Mesendoderm (in vitro differentiated cells): ENCODE results near the gene SLC5A12.

Source experiments
- DNase-seq: peaks from one replicate; pipeline ENCODE4 v3.0.0; 2013
- H2AK5ac ChIP-seq: 2 replicates; pipeline ENCODE4 v1.6.1; 2013; ENCODE audit warnings: low read length, inconsistent platforms
- H2BK120ac ChIP-seq: 2 replicates; pipeline ENCODE4 v1.6.1; 2013; ENCODE audit warnings: low read depth, mild to moderate bottlenecking, low read length, moderate library complexity, mixed read lengths
- H2BK15ac ChIP-seq: replicated peaks from 2 replicates; pipeline ENCODE4 v1.6.1; 2013; ENCODE audit warnings: low read depth, mild to moderate bottlenecking, moderate library complexity
- H2BK5ac ChIP-seq: 2 replicates; pipeline ENCODE4 v1.6.1; 2013; ENCODE audit warnings: low read length, inconsistent platforms
- H3K18ac ChIP-seq: 2 replicates; pipeline ENCODE4 v1.6.1; 2013; ENCODE audit warnings: mild to moderate bottlenecking, low read length, mixed read lengths
- H3K23ac ChIP-seq: one replicate; pipeline ENCODE4 v1.6.1; 2013; ENCODE audit warnings: low read length
- H3K27ac ChIP-seq: 2 replicates; pipeline ENCODE4 v1.5.1; 2013; ENCODE audit warnings: low read depth, mild to moderate bottlenecking, inconsistent platforms, low read length, moderate library complexity
- H3K27me3 ChIP-seq: 2 replicates; pipeline ENCODE4 v1.6.1; 2013; ENCODE audit warnings: low read length, control low read depth, mild to moderate bottlenecking, inconsistent platforms; ENCODE audit not compliant: insufficient read depth, poor library complexity
- H3K36me3 ChIP-seq: 2 replicates; pipeline ENCODE4 v1.6.1; 2013; ENCODE audit warnings: low read length, inconsistent platforms; ENCODE audit not compliant: control insufficient read depth, insufficient read depth
- H3K4ac ChIP-seq: one replicate; pipeline ENCODE4 v1.6.1; 2013; ENCODE audit warnings: low read depth, mild to moderate bottlenecking, low read length, moderate library complexity
- H3K4me1 ChIP-seq: 2 replicates; pipeline ENCODE4 v1.6.1; 2013; ENCODE audit warnings: low read depth, low read length, inconsistent platforms; ENCODE audit not compliant: control insufficient read depth
- H3K4me2 ChIP-seq: 2 replicates; pipeline ENCODE4 v1.6.1; 2013; ENCODE audit warnings: low read length
- H3K4me3 ChIP-seq: 2 replicates; pipeline ENCODE4 v1.5.1; 2013; ENCODE audit warnings: mild to moderate bottlenecking, low read length
- H3K56ac ChIP-seq: one replicate; pipeline ENCODE4 v1.6.1; 2013; ENCODE audit warnings: low read length
- H3K79me1 ChIP-seq: 2 replicates; pipeline ENCODE4 v1.6.1; 2013; ENCODE audit warnings: low read length, inconsistent platforms
- H3K79me2 ChIP-seq: 2 replicates; pipeline ENCODE4 v1.6.1; 2013; ENCODE audit warnings: mild to moderate bottlenecking, low read length; ENCODE audit not compliant: control insufficient read depth, insufficient read depth
- H3K9ac ChIP-seq: 2 replicates; pipeline ENCODE4 v1.6.1; 2013; ENCODE audit warnings: low read length, inconsistent platforms
- H4K5ac ChIP-seq: one replicate; pipeline ENCODE4 v1.6.1; 2013; ENCODE audit warnings: low read length
- H4K8ac ChIP-seq: one replicate; pipeline ENCODE4 v1.6.1; 2013; ENCODE audit warnings: low read depth, mild to moderate bottlenecking, control low read depth, low read length, moderate library complexity
- WGBS: extraction: QIAGEN DNeasy Blood & Tissue Kit; methylation state at CpG from one replicate; pipeline ENCODE4 v1.1.7; 2013; ENCODE audit warnings: low lambda C conversion rate, missing lambda C conversion rate; ENCODE audit not compliant: insufficient coverage; ENCODE audit errors: extremely low coverage; 5-methylcytosine and 5-hydroxymethylcytosine counted together

Gene SLC5A12

DNA sequence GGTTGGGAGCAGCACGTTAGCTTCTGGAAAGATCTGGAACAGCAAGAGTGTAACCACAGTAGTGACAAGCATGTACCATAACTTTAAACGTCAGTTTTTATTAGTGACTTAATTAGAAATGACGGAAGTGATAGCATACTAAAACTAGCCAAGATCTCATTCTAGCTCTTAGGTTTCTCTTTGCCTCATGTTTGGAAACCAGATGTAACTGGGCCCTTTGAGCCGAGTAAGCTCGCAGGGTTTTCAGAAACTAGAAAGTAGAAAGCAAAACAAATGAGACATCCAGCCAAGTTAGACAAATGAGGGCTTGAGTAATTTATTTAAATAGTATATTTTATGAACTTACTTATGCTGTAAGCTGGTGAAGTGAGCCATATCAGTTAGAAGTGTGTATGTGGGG is 40.2 kb upstream of the SLC5A12 start:
- H3K4me3 ChIP-seq = no peak overlapping the region
- H3K79me2 ChIP-seq = no peaks in the 10 kb centered on the region
- H2BK120ac ChIP-seq = no peak overlapping the region
- no peak overlapping the region for H3K56ac ChIP-seq
- no peak overlapping the region for H3K4me2 ChIP-seq
- no peak overlapping the region for H4K5ac ChIP-seq
- no peak overlapping the region for H3K18ac ChIP-seq
- H3K23ac ChIP-seq = no peak overlapping the region
- no peak for DNase-seq
- H3K4me1 ChIP-seq = no peaks in the 10 kb centered on the region
- no peak overlapping the region for H3K9ac ChIP-seq
- H4K8ac ChIP-seq = no peak overlapping the region
- no peaks in the 10 kb centered on the region for H3K36me3 ChIP-seq
- no peak overlapping the region for H3K4ac ChIP-seq
- no CpG with 5 or more reads among the region's 5 CpGs for WGBS
- no peak overlapping the region for H2BK5ac ChIP-seq
- no peaks in the 10 kb centered on the region for H3K79me1 ChIP-seq
- H3K27me3 ChIP-seq = no peaks in the 10 kb centered on the region
- no peak overlapping the region for H3K27ac ChIP-seq
- no peak overlapping the region for H2AK5ac ChIP-seq
- H2BK15ac ChIP-seq = no peak overlapping the region

DNA sequence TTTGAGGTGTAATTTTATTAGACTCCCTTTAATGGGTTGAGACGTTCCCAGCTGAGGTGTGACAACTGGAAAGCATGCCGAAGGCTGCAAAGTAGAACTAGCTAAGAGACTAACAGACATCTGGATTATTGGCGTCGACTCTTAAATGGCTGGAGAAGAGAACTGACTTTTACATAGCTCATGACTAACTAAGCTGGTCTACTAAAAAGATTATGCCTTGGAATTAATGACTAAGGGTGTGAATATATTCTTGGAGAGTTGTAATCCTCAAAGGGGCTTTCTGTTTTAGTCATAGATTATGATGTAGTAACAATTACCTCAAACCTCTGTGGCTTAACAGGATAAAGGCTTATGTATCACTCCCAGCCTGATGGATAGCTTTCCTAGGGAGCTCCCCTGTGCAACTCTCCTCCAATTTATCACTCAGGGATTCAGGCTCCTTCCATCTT is 39.5 kb upstream of the SLC5A12 start:
- H2BK120ac ChIP-seq = no peak overlapping the region
- WGBS = no CpG with 5 or more reads among the region's 4 CpGs
- H2BK15ac ChIP-seq = no peak overlapping the region
- H3K4me2 ChIP-seq = no peak overlapping the region
- H3K27me3 ChIP-seq = no peaks in the 10 kb centered on the region
- H3K18ac ChIP-seq = no peak overlapping the region
- no peak overlapping the region for H3K9ac ChIP-seq
- no peak overlapping the region for H2AK5ac ChIP-seq
- no peaks in the 10 kb centered on the region for H3K79me2 ChIP-seq
- H3K36me3 ChIP-seq = no peaks in the 10 kb centered on the region
- H3K56ac ChIP-seq = no peak overlapping the region
- H3K27ac ChIP-seq = no peak overlapping the region
- peak; percentile 62 for DNase-seq
- no peak overlapping the region for H4K8ac ChIP-seq
- no peak overlapping the region for H3K4ac ChIP-seq
- H3K23ac ChIP-seq = no peak overlapping the region
- H3K4me1 ChIP-seq = no peaks in the 10 kb centered on the region
- no peaks in the 10 kb centered on the region for H3K79me1 ChIP-seq
- no peak overlapping the region for H3K4me3 ChIP-seq
- no peak overlapping the region for H2BK5ac ChIP-seq
- no peak overlapping the region for H4K5ac ChIP-seq

GRCh38 chr11:26757995-26758394 is 36.1 kb upstream of the SLC5A12 start:
- no peak overlapping the region for H2AK5ac ChIP-seq
- H4K8ac ChIP-seq = no peak overlapping the region
- H2BK120ac ChIP-seq = no peak overlapping the region
- no peak overlapping the region for H3K4me3 ChIP-seq
- no peaks in the 10 kb centered on the region for H3K79me2 ChIP-seq
- DNase-seq = no peak
- H3K4ac ChIP-seq = no peak overlapping the region
- H3K18ac ChIP-seq = no peak overlapping the region
- H3K4me2 ChIP-seq = no peak overlapping the region
- H2BK5ac ChIP-seq = no peak overlapping the region
- no peak overlapping the region for H3K56ac ChIP-seq
- no peaks in the 10 kb centered on the region for H3K27me3 ChIP-seq
- H3K79me1 ChIP-seq = no peaks in the 10 kb centered on the region
- no CpG with 5 or more reads among the region's 1 CpG for WGBS
- no peak overlapping the region for H3K9ac ChIP-seq
- no peak overlapping the region for H3K27ac ChIP-seq
- H3K36me3 ChIP-seq = no peaks in the 10 kb centered on the region
- no peaks in the 10 kb centered on the region for H3K4me1 ChIP-seq
- H4K5ac ChIP-seq = no peak overlapping the region
- H3K23ac ChIP-seq = no peak overlapping the region
- no peak overlapping the region for H2BK15ac ChIP-seq

- no peak for DNase-seq
- no peak overlapping the region for H2AK5ac ChIP-seq
- no peak overlapping the region for H2BK15ac ChIP-seq
- no CpG with 5 or more reads among the region's 4 CpGs for WGBS
- no peak overlapping the region for H3K4me3 ChIP-seq
- no peak overlapping the region for H3K9ac ChIP-seq
- H3K79me1 ChIP-seq = no peaks in the 10 kb centered on the region
- no peak overlapping the region for H2BK5ac ChIP-seq
- H3K27me3 ChIP-seq = no peaks in the 10 kb centered on the region
- H3K18ac ChIP-seq = no peak overlapping the region
- no peak overlapping the region for H3K23ac ChIP-seq
- no peak overlapping the region for H4K8ac ChIP-seq
- H3K4me2 ChIP-seq = no peak overlapping the region
- no peak overlapping the region for H4K5ac ChIP-seq
- H3K79me2 ChIP-seq = no peaks in the 10 kb centered on the region
- no peak overlapping the region for H3K4ac ChIP-seq
- no peak overlapping the region for H3K27ac ChIP-seq
- H3K56ac ChIP-seq = no peak overlapping the region
- no peaks in the 10 kb centered on the region for H3K4me1 ChIP-seq
- no peak overlapping the region for H2BK120ac ChIP-seq
- H3K36me3 ChIP-seq = no peaks in the 10 kb centered on the region
These were observed 33.9 kb upstream of the SLC5A12 start for GRCh38 chr11:26755762-26756161.

- no peak overlapping the region for H3K18ac ChIP-seq
- H3K23ac ChIP-seq = no peak overlapping the region
- H4K5ac ChIP-seq = no peak overlapping the region
- no peak overlapping the region for H3K4ac ChIP-seq
- H2BK120ac ChIP-seq = no peak overlapping the region
- H3K27me3 ChIP-seq = no peaks in the 10 kb centered on the region
- no peaks in the 10 kb centered on the region for H3K4me1 ChIP-seq
- H3K79me2 ChIP-seq = no peaks in the 10 kb centered on the region
- H2AK5ac ChIP-seq = no peak overlapping the region
- peak overlapping the region; percentile 43 for H3K56ac ChIP-seq
- H3K9ac ChIP-seq = no peak overlapping the region
- no CpG with 5 or more reads among the region's 9 CpGs for WGBS
- no peak overlapping the region for H2BK15ac ChIP-seq
- H4K8ac ChIP-seq = no peak overlapping the region
- H3K36me3 ChIP-seq = no peaks in the 10 kb centered on the region
- no peak overlapping the region for H3K27ac ChIP-seq
- H3K79me1 ChIP-seq = no peaks in the 10 kb centered on the region
- no peak overlapping the region for H3K4me3 ChIP-seq
- peak; percentile 67 for DNase-seq
- no peak overlapping the region for H2BK5ac ChIP-seq
- H3K4me2 ChIP-seq = no peak overlapping the region
These were observed 32.1 kb upstream of the SLC5A12 start for GRCh38 chr11:26753723-26754504.

GRCh38 chr11:26749927-26750326 is 28.1 kb upstream of the SLC5A12 start:
- no peak overlapping the region for H3K9ac ChIP-seq
- no peaks in the 10 kb centered on the region for H3K4me1 ChIP-seq

More at GRCh38 chr11:26749927-26750326, 28.1 kb upstream of the SLC5A12 start:
- Histone ChIP-seq H4K5ac (no peak overlapping the region), H3K23ac (no peak overlapping the region), H3K27ac (no peak overlapping the region), H3K79me2 (no peaks in the 10 kb centered on the region), H3K18ac (no peak overlapping the region), H3K79me1 (no peaks in the 10 kb centered on the region), H3K27me3 (no peaks in the 10 kb centered on the region), H3K36me3 (no peaks in the 10 kb centered on the region), H3K56ac (no peak overlapping the region), H2BK15ac (no peak overlapping the region), H4K8ac (no peak overlapping the region), H2BK5ac (no peak overlapping the region), H3K4me2 (no peak overlapping the region), H2AK5ac (no peak overlapping the region), H3K4ac (no peak overlapping the region), H3K4me3 (no peak overlapping the region), H2BK120ac (no peak overlapping the region)
- DNase-seq = no peak
